ENCODE data around the gene IFNA16.
A peak's percentile ranks its signal among the peaks of the same experiment; 100 is the strongest.
"Not testable (repeated sequence)": the region's sequence is repeated elsewhere in the genome, so short reads cannot be mapped to it uniquely, and the experiment has no call there.

IFNA16 gene

DNA sequence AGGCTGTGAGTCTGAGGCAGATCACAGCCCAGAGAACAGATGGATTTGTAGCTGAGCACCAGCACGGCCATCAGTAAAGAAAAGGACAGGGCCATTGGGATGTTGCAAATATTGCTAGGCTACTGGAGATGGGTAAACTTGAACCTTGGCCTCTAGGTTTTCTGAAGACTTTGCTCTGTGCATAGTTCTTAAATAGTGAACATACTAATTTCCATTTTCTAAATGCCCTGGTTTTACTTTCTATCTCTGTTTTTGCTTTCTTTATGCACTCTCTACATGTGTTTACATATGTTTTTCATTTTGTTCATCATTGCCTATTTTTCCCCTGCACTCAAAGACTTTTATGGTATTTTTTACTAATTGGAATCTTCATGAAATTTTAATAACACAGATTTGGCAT is at the start of gene IFNA16:
TSS of gene IFNA16 (minus strand) at position 101 of the 400 bp plus-strand sequence. CDS start at position 95, 6 bp downstream.
- not testable (repeated sequence) for DNase-seq (ENCODE audit: low read depth in 2 of 2); H3K4me3 ChIP-seq (replicated peaks in 1 of 2; ENCODE audit: low read depth in 2 of 2, low read length in 2 of 2)

DNA sequence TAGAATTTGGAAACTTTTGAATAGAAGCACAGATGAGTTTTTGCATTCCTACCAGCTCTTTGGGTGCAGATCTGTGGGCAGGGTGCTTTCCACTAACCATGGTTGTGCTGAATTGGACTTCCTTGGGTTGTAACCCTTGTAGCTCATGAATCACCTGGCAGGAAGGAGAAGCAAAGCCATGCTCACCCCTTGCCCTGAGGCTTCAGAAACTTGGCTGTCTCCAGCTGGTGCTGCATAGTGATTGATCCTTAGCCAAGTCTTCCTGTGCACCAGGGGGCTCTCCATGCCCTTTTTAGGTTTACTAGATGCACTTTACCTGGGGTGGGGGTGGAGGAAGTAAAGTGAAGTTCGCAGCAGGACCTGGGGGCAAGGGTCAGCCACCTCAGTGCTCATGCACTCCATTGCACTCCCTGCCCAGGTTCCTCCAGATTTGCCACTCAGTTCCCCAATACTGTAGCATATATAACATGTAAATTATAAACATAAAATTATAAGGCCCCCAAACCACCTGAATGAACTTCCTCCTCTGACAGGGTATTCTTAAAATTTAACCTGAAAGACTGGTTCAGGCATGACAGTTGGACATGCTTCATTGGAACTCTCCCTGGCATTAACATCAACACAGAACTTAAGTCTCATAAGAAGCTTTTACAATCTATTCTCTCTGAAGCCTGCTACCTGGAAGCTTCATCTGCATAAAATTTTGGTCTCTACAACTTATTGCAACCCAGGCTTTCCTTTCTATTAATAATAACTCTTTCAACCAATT is 48.5 kb upstream of the IFNA16 start:
- H3K4me3 ChIP-seq (replicated peaks in 1 of 2; ENCODE audit: low read depth in 2 of 2, low read length in 2 of 2) = no peak overlapping the region
- no peak for DNase-seq (ENCODE audit: low read depth in 2 of 2)
- TF ChIP-seq, protein P1, sequence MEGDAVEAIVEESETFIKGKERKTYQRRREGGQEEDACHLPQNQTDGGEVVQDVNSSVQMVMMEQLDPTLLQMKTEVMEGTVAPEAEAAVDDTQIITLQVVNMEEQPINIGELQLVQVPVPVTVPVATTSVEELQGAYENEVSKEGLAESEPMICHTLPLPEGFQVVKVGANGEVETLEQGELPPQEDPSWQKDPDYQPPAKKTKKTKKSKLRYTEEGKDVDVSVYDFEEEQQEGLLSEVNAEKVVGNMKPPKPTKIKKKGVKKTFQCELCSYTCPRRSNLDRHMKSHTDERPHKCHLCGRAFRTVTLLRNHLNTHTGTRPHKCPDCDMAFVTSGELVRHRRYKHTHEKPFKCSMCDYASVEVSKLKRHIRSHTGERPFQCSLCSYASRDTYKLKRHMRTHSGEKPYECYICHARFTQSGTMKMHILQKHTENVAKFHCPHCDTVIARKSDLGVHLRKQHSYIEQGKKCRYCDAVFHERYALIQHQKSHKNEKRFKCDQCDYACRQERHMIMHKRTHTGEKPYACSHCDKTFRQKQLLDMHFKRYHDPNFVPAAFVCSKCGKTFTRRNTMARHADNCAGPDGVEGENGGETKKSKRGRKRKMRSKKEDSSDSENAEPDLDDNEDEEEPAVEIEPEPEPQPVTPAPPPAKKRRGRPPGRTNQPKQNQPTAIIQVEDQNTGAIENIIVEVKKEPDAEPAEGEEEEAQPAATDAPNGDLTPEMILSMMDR (IDR thresholded peaks at IDR 0.05; ENCODE audit: low read depth, low read length) = no peak

DNA sequence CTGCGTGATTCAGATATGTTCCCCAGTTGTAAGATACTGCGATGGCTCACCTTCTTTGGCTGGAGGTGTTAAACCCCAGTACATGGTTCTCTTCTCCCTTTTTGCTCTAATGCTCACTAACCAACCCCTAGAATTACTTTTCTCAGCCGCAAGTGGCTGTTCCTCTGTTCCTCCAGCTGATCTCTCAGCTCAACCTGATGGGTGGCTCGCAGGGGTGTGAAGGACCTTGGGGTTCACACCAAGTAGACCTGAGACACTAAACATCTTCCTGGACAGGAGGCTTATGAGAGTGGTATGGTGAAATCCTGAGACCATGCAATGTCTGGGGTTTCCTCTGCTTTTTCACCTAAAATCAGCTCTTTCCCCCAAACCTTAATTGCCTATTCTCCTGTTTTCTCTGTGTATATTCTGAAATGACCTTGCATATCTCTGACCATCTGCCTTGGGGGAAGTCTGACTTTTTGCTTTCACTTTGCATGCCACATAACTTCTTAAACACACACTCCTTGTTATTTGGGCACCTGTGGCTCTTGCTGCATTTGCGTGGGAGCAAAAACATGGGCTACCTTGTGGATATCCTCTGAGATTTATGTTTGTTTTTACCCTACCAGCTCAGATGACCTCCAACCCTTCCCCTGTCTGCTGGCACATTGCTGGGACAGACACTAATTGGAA is 38.6 kb upstream of the IFNA16 start:
- TF ChIP-seq, protein P1 (IDR thresholded peaks at IDR 0.05; ENCODE audit: low read depth, low read length) = no peak
- DNase-seq (ENCODE audit: low read depth in 2 of 2) = no peak
- H3K4me3 ChIP-seq (replicated peaks in 1 of 2; ENCODE audit: low read depth in 2 of 2, low read length in 2 of 2) = no peak overlapping the region

DNA sequence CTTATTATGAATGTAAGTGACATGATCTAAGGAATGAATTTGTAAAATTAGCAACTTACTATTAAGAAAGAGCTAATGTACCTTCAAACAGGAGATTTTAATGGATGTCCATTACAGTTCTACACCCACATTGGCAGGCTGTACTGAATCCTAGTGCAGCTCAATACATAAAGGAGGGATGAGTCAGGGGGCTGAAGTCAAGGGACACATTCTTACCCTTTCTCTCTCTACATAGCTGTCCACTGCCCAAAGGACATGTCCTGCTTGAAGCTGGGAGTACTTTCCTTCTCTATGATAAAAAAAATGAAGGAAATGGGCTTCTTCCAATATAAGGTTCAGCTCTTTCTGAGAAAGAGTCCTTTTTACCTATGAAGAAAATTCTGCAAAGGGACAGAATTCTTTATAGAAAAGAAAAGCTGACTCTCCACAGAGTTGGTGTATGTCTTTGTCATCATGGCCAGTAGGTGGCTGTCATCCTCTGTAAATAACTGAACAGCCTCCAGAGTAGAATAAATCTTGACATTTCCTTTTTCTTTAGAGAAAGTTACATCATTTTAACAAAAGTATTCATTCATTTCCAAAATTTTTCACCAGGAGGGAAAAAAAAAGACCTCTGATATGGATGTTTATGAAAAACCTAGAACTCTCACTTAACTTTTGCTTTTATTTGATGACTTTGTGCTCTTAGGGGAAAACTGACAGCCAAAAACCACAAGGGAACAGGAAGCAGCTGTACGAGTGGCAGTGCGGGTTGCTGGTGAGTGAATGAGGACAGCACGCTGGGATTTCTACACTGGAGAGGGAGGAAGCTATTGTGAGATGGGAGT is 35.8 kb upstream of the IFNA16 start:
- TF ChIP-seq, protein P1 (IDR thresholded peaks at IDR 0.05; ENCODE audit: low read depth, low read length) = peak; percentile 43
- peak; percentile 34 to 51 for DNase-seq (ENCODE audit: low read depth in 2 of 2)
- H3K4me3 ChIP-seq (replicated peaks in 1 of 2; ENCODE audit: low read depth in 2 of 2, low read length in 2 of 2) = no peak overlapping the region

DNA sequence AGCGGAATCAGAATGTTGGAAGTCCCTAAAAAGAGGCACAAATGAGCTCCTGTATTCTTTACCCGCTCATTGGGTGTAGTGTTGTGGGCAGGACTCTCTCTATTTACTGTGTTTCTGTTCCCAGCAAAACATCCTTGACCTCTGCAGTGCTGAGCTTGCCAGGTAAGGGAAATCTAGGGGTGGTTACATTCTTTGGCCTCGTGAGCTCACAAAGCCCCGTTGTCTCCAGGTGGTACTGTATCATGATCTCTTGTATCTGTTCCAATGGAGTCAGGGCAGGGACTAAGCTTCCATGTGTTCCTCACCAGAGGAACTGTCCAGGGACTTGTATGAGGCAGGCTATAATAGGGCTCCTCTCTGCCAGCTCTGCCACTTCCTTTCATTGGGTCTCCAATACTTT is 34.5 kb upstream of the IFNA16 start:
- no peak for DNase-seq (ENCODE audit: low read depth in 2 of 2)
- H3K4me3 ChIP-seq (replicated peaks in 1 of 2; ENCODE audit: low read depth in 2 of 2, low read length in 2 of 2) = no peak overlapping the region
- TF ChIP-seq, protein P1 (IDR thresholded peaks at IDR 0.05; ENCODE audit: low read depth, low read length) = no peak

DNA sequence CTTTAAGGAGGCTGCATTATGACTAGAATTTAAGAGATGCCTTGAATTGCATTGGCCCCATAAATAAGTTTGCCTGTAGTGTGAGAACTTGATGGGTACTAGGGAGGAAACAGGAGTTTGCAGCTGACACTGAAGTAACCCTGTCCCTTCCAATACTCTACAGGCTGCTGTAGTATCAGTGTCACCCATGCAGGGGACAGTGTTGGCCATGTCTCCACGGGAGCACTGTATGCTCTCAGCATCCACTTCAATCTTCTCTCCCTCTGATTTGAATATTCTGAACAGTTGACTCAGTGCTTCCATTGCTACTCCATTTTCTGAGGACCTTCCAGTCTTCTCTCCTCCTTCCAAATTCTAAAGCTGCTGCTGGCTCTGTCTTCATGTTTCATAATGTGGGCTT is 34.1 kb upstream of the IFNA16 start:
- DNase-seq (ENCODE audit: low read depth in 2 of 2) = no peak
- no peak overlapping the region for H3K4me3 ChIP-seq (replicated peaks in 1 of 2; ENCODE audit: low read depth in 2 of 2, low read length in 2 of 2)
- TF ChIP-seq, protein P1 (IDR thresholded peaks at IDR 0.05; ENCODE audit: low read depth, low read length) = no peak

DNA sequence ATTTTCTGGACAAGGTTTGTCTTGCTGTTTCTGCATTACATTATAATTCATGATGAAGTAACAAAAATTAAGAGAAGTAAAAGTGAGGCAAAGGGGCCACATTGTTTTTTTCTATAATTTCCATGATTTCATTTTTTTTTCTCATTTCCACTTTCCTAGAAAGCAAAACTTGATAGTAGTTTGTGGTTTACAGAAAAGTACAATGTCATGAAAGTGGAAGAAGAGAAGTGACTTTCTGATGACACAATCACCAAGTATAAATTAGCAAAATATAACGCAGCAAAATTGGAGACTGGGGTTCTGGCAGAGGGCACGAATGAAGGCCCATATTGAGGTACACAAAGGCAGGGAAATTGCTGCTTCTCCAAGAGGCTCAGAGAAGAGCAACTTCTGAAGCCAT is 27.7 kb upstream of the IFNA16 start:
- H3K4me3 ChIP-seq (replicated peaks in 1 of 2; ENCODE audit: low read depth in 2 of 2, low read length in 2 of 2) = no peak overlapping the region
- no peak for DNase-seq (ENCODE audit: low read depth in 2 of 2)
- TF ChIP-seq, protein P1 (IDR thresholded peaks at IDR 0.05; ENCODE audit: low read depth, low read length) = no peak
